Activated CD8-positive, alpha-beta T cell treated with anti-CD3 and anti-CD28 coated beads for 36 hours (primary cell): ENCODE results near the gene KIF17. TPM values are rescaled to one million over a fixed set of nuclear protein-coding genes. Genes with fewer than 3 reads are reported as not detected.

Experiments
- ATAC-seq: fragments of 200-7000 bp; cut with Tn5 transposase; one replicate; pipeline ENCODE4 v1.10.0; 2021; ENCODE audit warnings: mild to moderate bottlenecking, moderate library complexity
- CTCF ChIA-PET: fragments of 350-600 bp; sonication (Branson Sonifier 250); formaldehyde crosslinking; loops from one replicate; lab custom pipeline; 2021; ENCODE audit warnings: antibody characterized with exemption; lab: Charles Lee
- POLR2A ChIA-PET: fragments of 350-600 bp; sonication (Branson Sonifier 250); formaldehyde crosslinking; loops from one replicate; lab custom pipeline; 2021; ENCODE audit warnings: antibody characterized with exemption; lab: Charles Lee
- DNase-seq: peaks from one replicate; pipeline ENCODE4 v3.0.0-alpha.2; 2020
- H3K27ac Mint-ChIP-seq: one replicate; pipeline ENCODE4 v1.8.0; 2021; ENCODE audit warnings: mild to moderate bottlenecking, mixed read lengths
- H3K27me3 Mint-ChIP-seq: one replicate; pipeline ENCODE4 v1.8.0; 2021; ENCODE audit warnings: mixed read lengths
- H3K36me3 Mint-ChIP-seq: one replicate; pipeline ENCODE4 v1.8.0; 2021; ENCODE audit warnings: low read depth, mixed read lengths
- H3K4me1 Mint-ChIP-seq: one replicate; pipeline ENCODE4 v1.8.0; 2021; ENCODE audit warnings: low read depth, mixed read lengths
- H3K4me3 Mint-ChIP-seq: one replicate; pipeline ENCODE4 v1.8.0; 2021; ENCODE audit warnings: mild to moderate bottlenecking, moderate library complexity, mixed read lengths
- H3K9me3 Mint-ChIP-seq: one replicate; pipeline ENCODE4 v1.8.0; 2021; ENCODE audit warnings: mixed read lengths
- CTCF ChIP-seq: fragments of 200-600 bp; IDR thresholded peaks from one replicate; pipeline ENCODE4 v1.8.0; 2022; ENCODE audit warnings: antibody characterized with exemption, mild to moderate bottlenecking
- intact Hi-C: fragments of 100-400 bp; cut with micrococcal nuclease; formaldehyde crosslinking; loops from one replicate; pipeline ENCODE4 v1.10.0; 2022
- total RNA-seq, 2 experiments: library from RNA; stranded (reverse); gene quantifications; one replicate each; pipeline ENCODE4 v1.2.3, GENCODE V29; 2021

Gene KIF17
- total RNA-seq, 2 experiments from 2014 or later, result not detected

- Mint-ChIP-seq H3K27me3 (peaks cover 2% of the 10 kb centered on the region), H3K4me1 (no peaks in the 10 kb centered on the region), H3K4me3 (no peak overlapping the region), H3K36me3 (no peaks in the 10 kb centered on the region), H3K9me3 (no peaks in the 10 kb centered on the region), H3K27ac (no peak overlapping the region)
- intact Hi-C loops, result no loop called here
- no peak for ATAC-seq
- ChIA-PET POLR2A (no interaction called here), CTCF (interaction anchor here (1.0 kb wide), 1 partner anchor 12 kb away, joined by 3 read pairs; no protein-coding TSS in a partner anchor)
- no peak for DNase-seq
- TF ChIP-seq CTCF, result no peak
These were observed 96.8 kb downstream of the KIF17 start for GRCh38 chr1:20621012-20621411.

GRCh38 chr1:20619999-20620398 lies 97.8 kb downstream of the KIF17 start:
- Mint-ChIP-seq H3K27me3 (no peaks in the 10 kb centered on the region), H3K9me3 (no peaks in the 10 kb centered on the region), H3K4me1 (no peaks in the 10 kb centered on the region), H3K36me3 (no peaks in the 10 kb centered on the region), H3K27ac (no peak overlapping the region), H3K4me3 (no peak overlapping the region)
- POLR2A ChIA-PET, result no interaction called here
- ATAC-seq (no peak), DNase-seq (no peak)
- intact Hi-C loops, result no loop called here
- CTCF ChIA-PET, result interaction anchor here (0.9 to 3.0 kb wide), 2 partner anchors 12 to 14 kb away, joined by 3 to 10 read pairs; no protein-coding TSS in a partner anchor
- no peak for TF ChIP-seq CTCF

- Mint-ChIP-seq H3K4me3 (no peak overlapping the region), H3K4me1 (no peaks in the 10 kb centered on the region), H3K27me3 (no peaks in the 10 kb centered on the region), H3K9me3 (no peaks in the 10 kb centered on the region), H3K27ac (no peak overlapping the region), H3K36me3 (no peaks in the 10 kb centered on the region)
- ChIA-PET CTCF (interaction anchor here (0.9 to 3.0 kb wide), 2 partner anchors 14 to 15 kb away, joined by 6 to 10 read pairs; no protein-coding TSS in a partner anchor), POLR2A (no interaction called here)
- DNase-seq (no peak), ATAC-seq (no peak)
- TF ChIP-seq CTCF, result no peak
- intact Hi-C loops, result no loop called here
These were observed 99.3 kb downstream of the KIF17 start for GRCh38 chr1:20618550-20618949.

GRCh38 chr1:20616847-20617487 lies 100.8 kb downstream of the KIF17 start:
- no peaks in the 10 kb centered on the region for H3K4me1 Mint-ChIP-seq
- no peak overlapping the region for H3K4me3 Mint-ChIP-seq
- no peak for ATAC-seq
- CTCF ChIA-PET, result interaction anchor here (3.0 kb wide), 1 partner anchor 15 kb away, joined by 10 read pairs; no protein-coding TSS in a partner anchor
- no peak for DNase-seq
- POLR2A ChIA-PET, result interaction anchor here (0.6 kb wide), 2 partner anchors 18 to 328 kb away, joined by 3 read pairs; no protein-coding TSS in a partner anchor
- intact Hi-C loops, result no loop called here
- TF ChIP-seq CTCF, result no peak
- no peaks in the 10 kb centered on the region for H3K9me3 Mint-ChIP-seq
- no peak overlapping the region for H3K27ac Mint-ChIP-seq
- H3K27me3 Mint-ChIP-seq, result no peaks in the 10 kb centered on the region
- H3K36me3 Mint-ChIP-seq, result no peaks in the 10 kb centered on the region
